Neural progenitor cell (in vitro differentiated cells): Measurements from ENCODE around the gene GARIN5B. TPM values are rescaled to one million over a fixed set of nuclear protein-coding genes. Genes with fewer than 3 reads are reported as not detected.
A peak's percentile ranks its signal among the peaks of the same experiment; 100 is the strongest.
"Not testable (repeated sequence)": the region's sequence is repeated elsewhere in the genome, so short reads cannot be mapped to it uniquely, and the experiment has no call there.

Experiments used
- DNase-seq: peaks from one replicate; pipeline ENCODE4 v3.0.0-alpha.2; 2016; ENCODE audit warnings: low spot score
- H2AFZ ChIP-seq: fragments of 200-600 bp; sonication (generic); replicated peaks from 2 replicates; pipeline ENCODE4 v1.6.1; 2016; ENCODE audit warnings: antibody characterized with exemption
- H3F3A ChIP-seq: fragments of 200-600 bp; sonication (generic); 2 replicates; pipeline ENCODE4 v1.6.1; 2016; ENCODE audit warnings: antibody characterized with exemption, low read depth
- H3K27ac ChIP-seq: fragments of 200-600 bp; sonication (generic); 2 replicates; pipeline ENCODE4 v1.5.1; 2016; ENCODE audit warnings: mild to moderate bottlenecking
- H3K27me3 ChIP-seq: fragments of 200-600 bp; sonication (generic); 2 replicates; pipeline ENCODE4 v1.6.1; 2016; ENCODE audit warnings: mild to moderate bottlenecking, moderate library complexity
- H3K36me3 ChIP-seq: fragments of 200-600 bp; sonication (generic); 2 replicates; pipeline ENCODE4 v1.5.1; 2016
- H3K4me1 ChIP-seq: fragments of 200-600 bp; sonication (generic); 2 replicates; pipeline ENCODE4 v1.6.1; 2016; ENCODE audit warnings: mixed run types
- H3K4me2 ChIP-seq: fragments of 200-600 bp; sonication (generic); 2 replicates; pipeline ENCODE4 v1.6.1; 2016
- H3K4me3 ChIP-seq: fragments of 200-600 bp; sonication (generic); 2 replicates; pipeline ENCODE4 v1.5.1; 2016
- H3K79me2 ChIP-seq: fragments of 200-600 bp; sonication (generic); 2 replicates; pipeline ENCODE4 v1.6.1; 2016; ENCODE audit warnings: low read depth
- H3K9ac ChIP-seq: fragments of 200-600 bp; sonication (generic); 2 replicates; pipeline ENCODE4 v1.6.1; 2016
- H3K9me3 ChIP-seq: fragments of 200-600 bp; sonication (generic); 2 replicates; pipeline ENCODE4 v1.5.1; 2016; ENCODE audit warnings: low read depth
- H4K20me1 ChIP-seq: fragments of 200-600 bp; sonication (generic); 2 replicates; pipeline ENCODE4 v1.6.1; 2016; ENCODE audit warnings: low read depth
- H3K27ac Mint-ChIP-seq: 3 replicates; pipeline ENCODE4 v1.8.0; 2021; ENCODE audit warnings: mixed read lengths
- H3K27me3 Mint-ChIP-seq: 2 replicates; pipeline ENCODE4 v1.8.0; 2022; ENCODE audit warnings: low read depth, mild to moderate bottlenecking, inconsistent platforms, moderate library complexity, mixed read lengths; ENCODE audit not compliant: insufficient read depth
- H3K36me3 Mint-ChIP-seq: 3 replicates; pipeline ENCODE4 v1.8.0; 2021; ENCODE audit warnings: mixed read lengths
- H3K4me1 Mint-ChIP-seq: 3 replicates; pipeline ENCODE4 v1.8.0; 2021; ENCODE audit warnings: mixed read lengths
- H3K4me3 Mint-ChIP-seq: 3 replicates; pipeline ENCODE4 v1.8.0; 2021; ENCODE audit warnings: mild to moderate bottlenecking, moderate library complexity, mixed read lengths
- H3K9me3 Mint-ChIP-seq: 3 replicates; pipeline ENCODE4 v1.8.0; 2020; ENCODE audit warnings: mixed read lengths
- CTCF ChIP-seq: fragments of 200-600 bp; sonication (generic); IDR thresholded peaks from 2 replicates; pipeline ENCODE4 v1.5.1; 2017; ENCODE audit warnings: antibody characterized with exemption, mild to moderate bottlenecking
- EZH2 ChIP-seq: fragments of 200-600 bp; sonication (generic); IDR thresholded peaks from 2 replicates; pipeline ENCODE4 v1.6.1; 2017; ENCODE audit warnings: antibody characterized with exemption, mild to moderate bottlenecking, moderate library complexity
- EZH2phosphoT487 ChIP-seq: fragments of 200-600 bp; sonication (generic); IDR thresholded peaks from 2 replicates; pipeline ENCODE4 v1.6.1; 2017; ENCODE audit warnings: antibody characterized with exemption
- total RNA-seq: library from RNA; depleted of rRNA; stranded (reverse); fragments of >200 nt; gene quantifications from 2 replicates; pipeline ENCODE4 v1.2.3, GENCODE V29; 2015; ENCODE audit warnings: low replicate concordance

GARIN5B gene
- total RNA-seq, 1 donor from 2014 or later = not detected

- Histone ChIP-seq H3F3A (peaks cover 13% of the 10 kb centered on the region), H3K4me1 (peaks cover 8% of the 10 kb centered on the region), H3K9ac (peak within 1 kb of the TSS; percentile 74), H2AFZ (peak within 1 kb of the TSS; percentile 63), H3K4me2 (peak within 1 kb of the TSS; percentile 84), H3K27me3 (no peaks in the 10 kb centered on the region), H4K20me1 (peaks cover 27% of the 10 kb centered on the region), H3K4me3 (peak within 1 kb of the TSS; percentile 95), H3K36me3 (no peaks in the 10 kb centered on the region), H3K27ac (peak within 1 kb of the TSS; percentile 88), H3K79me2 (peaks cover 26% of the 10 kb centered on the region), H3K9me3 (no peaks in the 10 kb centered on the region)
- Mint-ChIP-seq H3K9me3 (no peaks in the 10 kb centered on the region), H3K4me1 (peaks cover 18% of the 10 kb centered on the region), H3K27me3 (peaks cover 12% of the 10 kb centered on the region), H3K27ac (peak within 1 kb of the TSS; percentile 98), H3K36me3 (peaks cover 8% of the 10 kb centered on the region), H3K4me3 (peak within 1 kb of the TSS; percentile 98)
- DNase-seq = peak; percentile 100
- TF ChIP-seq EZH2 = no peak
- TF ChIP-seq CTCF = peak; percentile 19
- TF ChIP-seq EZH2phosphoT487 = no peak
These were observed 23.8 kb downstream of the GARIN5B start, which contains the start of gene KMT5C for GRCh38 chr19:55339105-55339888. TSS of gene KMT5C (plus strand) at chr19:55339876. CDS start at chr19:55341937, 2,061 bp downstream.

- TF ChIP-seq CTCF = no peak
- TF ChIP-seq EZH2 = no peak
- no peak for TF ChIP-seq EZH2phosphoT487
- H3F3A ChIP-seq = peaks cover 13% of the 10 kb centered on the region
- Mint-ChIP-seq H3K9me3 (no peaks in the 10 kb centered on the region), H3K36me3 (no peaks in the 10 kb centered on the region), H3K27ac (no peak overlapping the region), H3K4me3 (no peak overlapping the region), H3K27me3 (peaks cover 19% of the 10 kb centered on the region), H3K4me1 (peaks cover 12% of the 10 kb centered on the region)
- no peaks in the 10 kb centered on the region for H3K27me3 ChIP-seq
- H3K4me1 ChIP-seq = no peaks in the 10 kb centered on the region
- no peak overlapping the region for H3K9ac ChIP-seq
- H4K20me1 ChIP-seq = no peaks in the 10 kb centered on the region
- peaks cover 13% of the 10 kb centered on the region for H3K79me2 ChIP-seq
- H3K36me3 ChIP-seq = no peaks in the 10 kb centered on the region
- H2AFZ ChIP-seq = no peak overlapping the region
- no peak overlapping the region for H3K4me2 ChIP-seq
- H3K27ac ChIP-seq = no peak overlapping the region
- H3K4me3 ChIP-seq = no peak overlapping the region
- no peak for DNase-seq
- H3K9me3 ChIP-seq = no peaks in the 10 kb centered on the region
These were observed 27.0 kb downstream of the GARIN5B start for GRCh38 chr19:55336101-55336500.

GRCh38 chr19:55333870-55334269, 29.2 kb downstream of the GARIN5B start:
- H4K20me1 ChIP-seq = no peaks in the 10 kb centered on the region
- H3K27ac ChIP-seq = no peak overlapping the region
- Mint-ChIP-seq H3K36me3 (no peaks in the 10 kb centered on the region), H3K9me3 (peaks cover 2% of the 10 kb centered on the region), H3K27me3 (peaks cover 16% of the 10 kb centered on the region), H3K4me3 (no peak overlapping the region), H3K4me1 (peaks cover 12% of the 10 kb centered on the region), H3K27ac (no peak overlapping the region)
- H3K4me1 ChIP-seq = no peaks in the 10 kb centered on the region
- no peaks in the 10 kb centered on the region for H3K9me3 ChIP-seq
- no peaks in the 10 kb centered on the region for H3K36me3 ChIP-seq
- no peak overlapping the region for H3K4me3 ChIP-seq
- no peak overlapping the region for H3K4me2 ChIP-seq
- H2AFZ ChIP-seq = no peak overlapping the region
- DNase-seq = no peak
- TF ChIP-seq EZH2 = no peak
- no peak for TF ChIP-seq CTCF
- TF ChIP-seq EZH2phosphoT487 = no peak
- H3F3A ChIP-seq = peaks cover 8% of the 10 kb centered on the region
- no peaks in the 10 kb centered on the region for H3K79me2 ChIP-seq
- H3K27me3 ChIP-seq = no peaks in the 10 kb centered on the region
- no peak overlapping the region for H3K9ac ChIP-seq

GRCh38 chr19:55329791-55330190, 33.3 kb downstream of the GARIN5B start:
- H3K4me3 Mint-ChIP-seq, H3K4me1 Mint-ChIP-seq, DNase-seq, H3F3A ChIP-seq, H3K27ac Mint-ChIP-seq, H3K36me3 ChIP-seq, H3K27me3 Mint-ChIP-seq, H3K4me1 ChIP-seq, H3K9ac ChIP-seq, H3K4me3 ChIP-seq, H3K27me3 ChIP-seq, H3K9me3 ChIP-seq, H3K9me3 Mint-ChIP-seq, H3K79me2 ChIP-seq, H3K36me3 Mint-ChIP-seq, H3K27ac ChIP-seq, H4K20me1 ChIP-seq, H3K4me2 ChIP-seq, H2AFZ ChIP-seq: not testable (repeated sequence)

- not testable (repeated sequence) for DNase-seq, H3K9me3 ChIP-seq, H3K36me3 ChIP-seq, H4K20me1 ChIP-seq, H3K27ac ChIP-seq, H3K36me3 Mint-ChIP-seq, H3K4me1 ChIP-seq, H3K4me1 Mint-ChIP-seq, H3K79me2 ChIP-seq, H3K27me3 ChIP-seq, H3K9ac ChIP-seq, H2AFZ ChIP-seq, H3K9me3 Mint-ChIP-seq, H3K4me3 ChIP-seq, H3F3A ChIP-seq, H3K4me3 Mint-ChIP-seq, H3K4me2 ChIP-seq, H3K27ac Mint-ChIP-seq
- H3K27me3 Mint-ChIP-seq = peaks cover 11% of the 10 kb centered on the region
These were observed 34.2 kb downstream of the GARIN5B start for GRCh38 chr19:55328774-55329318.
